GM12878 (cell line): ENCODE data around the gene FTCDNL1.

Experiments used
- CTCF ChIP-seq, 3 experiments: IDR thresholded peaks in 2 of 3; conservative IDR thresholded peaks in 1 of 3; 2 replicates each; pipeline ENCODE4 v1.5.1; 2011; ENCODE audit warnings: low read depth in 3 of 3, low read length in 3 of 3, mild to moderate bottlenecking in 3 of 3, control low read depth in 2 of 3, moderate library complexity in 2 of 3, inconsistent platforms in 1 of 3, mixed read lengths in 1 of 3; ENCODE audit not compliant: control insufficient read depth in 2 of 3, insufficient read depth in 1 of 3; ENCODE audit errors: extremely low read depth in 1 of 3
- EED ChIP-seq: sonication (generic); IDR thresholded peaks from 2 replicates; pipeline ENCODE4 v1.6.1; 2016; ENCODE audit warnings: antibody characterized with exemption, low read depth
- IRF5 ChIP-seq: fragments of 450-650 bp; IDR thresholded peaks from 2 replicates; pipeline ENCODE4 v1.6.1; 2017; ENCODE audit warnings: borderline replicate concordance
- ZNF274 ChIP-seq: IDR thresholded peaks from one replicate; pipeline ENCODE4 v1.8.0; 2011; ENCODE audit not compliant: insufficient read length, insufficient read depth

GRCh38 chr2:199869653-199870052 is 18.7 kb upstream of the FTCDNL1 start:
- TF ChIP-seq CTCF (IDR thresholded peaks at IDR 0.05 in 2 of 3, conservative IDR thresholded peaks at IDR 0.05 in 1 of 3; ENCODE audit: control insufficient read depth in 2 of 3, extremely low read depth in 1 of 3, insufficient read depth in 1 of 3, low read depth in 3 of 3, low read length in 3 of 3) (no peak), ZNF274 (no peak), IRF5 (no peak), EED (no peak)
